ENCODE measurements around the gene IGLL1. TPM values are rescaled to one million over a fixed set of nuclear protein-coding genes. Genes with fewer than 3 reads are reported as not detected.
"Not testable (repeated sequence)": the region's sequence is repeated elsewhere in the genome, so short reads cannot be mapped to it uniquely, and the experiment has no call there.

IGLL1 gene
- total RNA-seq, 1 donor from 2014 or later = not detected

DNA sequence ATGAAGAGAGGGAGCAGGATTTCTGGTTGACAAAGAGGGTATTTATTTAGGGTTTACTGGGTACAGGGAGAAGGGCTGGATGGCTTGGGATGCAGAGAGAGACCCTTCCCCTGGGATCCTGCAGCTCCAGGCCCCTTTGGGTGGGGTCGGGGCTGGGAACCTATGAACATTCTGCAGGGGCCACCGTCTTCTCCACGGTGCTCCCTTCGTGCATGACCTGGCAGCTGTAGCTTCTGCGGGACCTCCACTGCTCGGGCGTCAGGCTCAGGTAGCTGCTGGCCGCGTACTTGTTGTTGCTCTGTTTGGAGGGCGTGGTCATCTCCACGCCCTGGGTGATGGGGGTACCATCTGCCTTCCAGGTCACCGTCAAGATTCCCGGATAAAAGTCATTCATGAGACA, 7.0 kb downstream of the IGLL1 start:
- not testable (repeated sequence) for FAIRE-seq; H3K4me1 Mint-ChIP-seq (ENCODE audit: low read depth, unreplicated experiment); DNase-seq (ENCODE audit: low read depth); H3K4me2 ChIP-seq (ENCODE audit: low read length); H3K4me3 ChIP-seq (ENCODE audit: insufficient read depth, low read depth, low read length); H3K27me3 ChIP-seq (ENCODE audit: insufficient read depth, low read length); H3K36me3 Mint-ChIP-seq (ENCODE audit: low read depth, unreplicated experiment); H3K9me3 ChIP-seq (ENCODE audit: insufficient read depth, low read depth, low read length); H3K36me3 ChIP-seq (ENCODE audit: insufficient read depth, low read length); H3K4me3 Mint-ChIP-seq (ENCODE audit: unreplicated experiment); H2AFZ ChIP-seq (ENCODE audit: low read depth, low read length); H3K4me1 ChIP-seq (ENCODE audit: insufficient read depth, low read length); H3K27ac Mint-ChIP-seq (ENCODE audit: unreplicated experiment); H3K9ac ChIP-seq (ENCODE audit: low read length); H4K20me1 ChIP-seq (ENCODE audit: insufficient read depth, low read length); H3K27ac ChIP-seq (ENCODE audit: low read depth, low read length); H3K79me2 ChIP-seq (ENCODE audit: insufficient read depth, low read length)
- Mint-ChIP-seq H3K9me3 (ENCODE audit: unreplicated experiment) (peaks cover 11% of the 10 kb centered on the region), H3K27me3 (ENCODE audit: low read depth, unreplicated experiment) (peaks cover 50% of the 10 kb centered on the region)

DNA sequence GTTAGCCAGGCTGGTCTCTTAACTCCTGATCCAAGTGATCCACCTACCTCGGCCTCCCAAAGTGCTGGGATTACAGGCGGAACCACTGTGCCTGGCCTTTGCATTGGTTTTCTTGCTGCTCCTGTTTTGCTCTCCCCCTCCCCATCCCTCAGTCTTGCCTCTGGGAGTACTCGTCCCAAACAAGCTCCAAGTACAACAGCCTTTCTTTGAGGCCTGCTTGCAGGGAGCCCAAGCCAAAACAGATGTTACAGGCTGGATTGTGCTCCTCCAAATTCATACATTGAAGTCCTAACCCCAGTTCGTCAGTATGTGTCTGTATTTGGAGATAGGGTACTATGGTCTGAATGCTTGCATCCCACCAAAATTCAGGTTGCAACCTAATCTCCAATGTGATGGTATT, 8.6 kb downstream of the IGLL1 start:
- DNase-seq (ENCODE audit: low read depth) (no peak), FAIRE-seq (no peak)
- H3K4me1 Mint-ChIP-seq (ENCODE audit: low read depth, unreplicated experiment) = peaks cover 2% of the 10 kb centered on the region
- H3K4me2 ChIP-seq (ENCODE audit: low read length) = no peak overlapping the region
- no peak overlapping the region for H3K27ac ChIP-seq (ENCODE audit: low read depth, low read length)
- H3K36me3 Mint-ChIP-seq (ENCODE audit: low read depth, unreplicated experiment) = peaks cover 3% of the 10 kb centered on the region
- H3K4me3 ChIP-seq (ENCODE audit: insufficient read depth, low read depth, low read length) = no peak overlapping the region
- no peaks in the 10 kb centered on the region for H3K79me2 ChIP-seq (ENCODE audit: insufficient read depth, low read length)
- no peak overlapping the region for H3K4me3 Mint-ChIP-seq (ENCODE audit: unreplicated experiment)
- TF ChIP-seq EZH2 (IDR thresholded peaks at IDR 0.05; ENCODE audit: insufficient read depth, low read length) = no peak
- TF ChIP-seq, protein P1, sequence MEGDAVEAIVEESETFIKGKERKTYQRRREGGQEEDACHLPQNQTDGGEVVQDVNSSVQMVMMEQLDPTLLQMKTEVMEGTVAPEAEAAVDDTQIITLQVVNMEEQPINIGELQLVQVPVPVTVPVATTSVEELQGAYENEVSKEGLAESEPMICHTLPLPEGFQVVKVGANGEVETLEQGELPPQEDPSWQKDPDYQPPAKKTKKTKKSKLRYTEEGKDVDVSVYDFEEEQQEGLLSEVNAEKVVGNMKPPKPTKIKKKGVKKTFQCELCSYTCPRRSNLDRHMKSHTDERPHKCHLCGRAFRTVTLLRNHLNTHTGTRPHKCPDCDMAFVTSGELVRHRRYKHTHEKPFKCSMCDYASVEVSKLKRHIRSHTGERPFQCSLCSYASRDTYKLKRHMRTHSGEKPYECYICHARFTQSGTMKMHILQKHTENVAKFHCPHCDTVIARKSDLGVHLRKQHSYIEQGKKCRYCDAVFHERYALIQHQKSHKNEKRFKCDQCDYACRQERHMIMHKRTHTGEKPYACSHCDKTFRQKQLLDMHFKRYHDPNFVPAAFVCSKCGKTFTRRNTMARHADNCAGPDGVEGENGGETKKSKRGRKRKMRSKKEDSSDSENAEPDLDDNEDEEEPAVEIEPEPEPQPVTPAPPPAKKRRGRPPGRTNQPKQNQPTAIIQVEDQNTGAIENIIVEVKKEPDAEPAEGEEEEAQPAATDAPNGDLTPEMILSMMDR (IDR thresholded peaks at IDR 0.05; ENCODE audit: insufficient read depth, low read depth, low read length) = no peak
- no peaks in the 10 kb centered on the region for H3K4me1 ChIP-seq (ENCODE audit: insufficient read depth, low read length)
- H4K20me1 ChIP-seq (ENCODE audit: insufficient read depth, low read length) = no peaks in the 10 kb centered on the region
- peaks cover 7% of the 10 kb centered on the region for H3K27me3 ChIP-seq (ENCODE audit: insufficient read depth, low read length)
- no peak overlapping the region for H2AFZ ChIP-seq (ENCODE audit: low read depth, low read length)
- no peak overlapping the region for H3K27ac Mint-ChIP-seq (ENCODE audit: unreplicated experiment)
- H3K9me3 ChIP-seq (ENCODE audit: insufficient read depth, low read depth, low read length) = no peaks in the 10 kb centered on the region
- no peaks in the 10 kb centered on the region for H3K36me3 ChIP-seq (ENCODE audit: insufficient read depth, low read length)
- H3K27me3 Mint-ChIP-seq (ENCODE audit: low read depth, unreplicated experiment) = peaks cover 53% of the 10 kb centered on the region
- peaks cover 11% of the 10 kb centered on the region for H3K9me3 Mint-ChIP-seq (ENCODE audit: unreplicated experiment)
- no peak overlapping the region for H3K9ac ChIP-seq (ENCODE audit: low read length)

DNA sequence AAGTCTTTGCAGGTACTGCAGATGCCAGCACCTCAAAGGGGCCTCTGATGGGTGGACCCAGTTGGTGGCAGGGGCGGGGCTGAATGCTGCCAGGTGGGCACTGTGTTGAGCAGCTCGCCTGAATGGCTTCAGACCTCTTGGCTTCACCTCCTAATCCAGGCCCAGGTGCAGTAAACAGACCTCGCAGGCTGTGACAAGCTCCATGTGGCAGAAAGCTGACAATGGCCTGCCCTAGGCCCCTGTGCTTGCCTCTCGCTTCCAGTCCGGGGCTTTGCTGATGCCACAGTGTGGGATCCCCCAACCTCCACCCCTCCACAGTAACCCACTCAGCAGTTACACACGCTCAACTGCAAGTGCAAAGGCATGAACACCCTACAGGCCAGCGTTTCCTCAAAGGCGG, 9.4 kb downstream of the IGLL1 start:
- no peaks in the 10 kb centered on the region for H3K36me3 ChIP-seq (ENCODE audit: insufficient read depth, low read length)

More for the DNA sequence above, 9.4 kb downstream of the IGLL1 start:
- Histone ChIP-seq H3K9me3 (ENCODE audit: insufficient read depth, low read depth, low read length) (no peaks in the 10 kb centered on the region), H4K20me1 (ENCODE audit: insufficient read depth, low read length) (no peaks in the 10 kb centered on the region), H3K27me3 (ENCODE audit: insufficient read depth, low read length) (peaks cover 12% of the 10 kb centered on the region), H2AFZ (ENCODE audit: low read depth, low read length) (no peak overlapping the region), H3K4me3 (ENCODE audit: insufficient read depth, low read depth, low read length) (no peak overlapping the region), H3K79me2 (ENCODE audit: insufficient read depth, low read length) (no peaks in the 10 kb centered on the region), H3K9ac (ENCODE audit: low read length) (no peak overlapping the region), H3K4me1 (ENCODE audit: insufficient read depth, low read length) (no peaks in the 10 kb centered on the region), H3K4me2 (ENCODE audit: low read length) (no peak overlapping the region), H3K27ac (ENCODE audit: low read depth, low read length) (no peak overlapping the region)
- H3K27ac Mint-ChIP-seq (ENCODE audit: unreplicated experiment) = no peak overlapping the region
- peaks cover 4% of the 10 kb centered on the region for H3K4me1 Mint-ChIP-seq (ENCODE audit: low read depth, unreplicated experiment)
- TF ChIP-seq, protein P1 (IDR thresholded peaks at IDR 0.05; ENCODE audit: insufficient read depth, low read depth, low read length) = no peak
- TF ChIP-seq EZH2 (IDR thresholded peaks at IDR 0.05; ENCODE audit: insufficient read depth, low read length) = no peak
- FAIRE-seq (no peak), DNase-seq (ENCODE audit: low read depth) (no peak)
- peaks cover 48% of the 10 kb centered on the region for H3K27me3 Mint-ChIP-seq (ENCODE audit: low read depth, unreplicated experiment)
- no peak overlapping the region for H3K4me3 Mint-ChIP-seq (ENCODE audit: unreplicated experiment)
- H3K9me3 Mint-ChIP-seq (ENCODE audit: unreplicated experiment) = peaks cover 11% of the 10 kb centered on the region
- peaks cover 3% of the 10 kb centered on the region for H3K36me3 Mint-ChIP-seq (ENCODE audit: low read depth, unreplicated experiment)
